Natural killer cell (primary cell): ENCODE measurements around the gene TAF4. TPM values are rescaled to one million over a fixed set of nuclear protein-coding genes. Genes with fewer than 3 reads are reported as not detected.

Experiments
- ATAC-seq, 3 donors: fragments of 150-1000 bp in 2 of 3; fragments of 200-7000 bp in 1 of 3; cut with Tn5 transposase; 1 replicate in 1 of 3; 2 replicates in 2 of 3; pipeline ENCODE4 v1.10.0; 2021; ENCODE audit warnings: mild to moderate bottlenecking in 2 of 3, moderate library complexity in 2 of 3
- DNase-seq, 2 donors: peaks; one replicate each; pipeline versions ENCODE4 v3.0.0 to v3.0.0-alpha.2; 2013 to 2021; ENCODE audit warnings: mixed read lengths in 1 of 2
- H3K27ac ChIP-seq: one replicate; pipeline ENCODE4 v1.5.1; 2013; ENCODE audit warnings: mild to moderate bottlenecking, low read length
- H3K27me3 ChIP-seq: one replicate; pipeline ENCODE4 v1.6.1; 2013; ENCODE audit warnings: low read length; ENCODE audit not compliant: control insufficient read depth, insufficient read depth
- H3K36me3 ChIP-seq: one replicate; pipeline ENCODE4 v1.6.1; 2013; ENCODE audit warnings: low read length; ENCODE audit not compliant: control insufficient read depth, insufficient read depth
- H3K4me1 ChIP-seq: one replicate; pipeline ENCODE4 v1.6.1; 2013; ENCODE audit warnings: low read length; ENCODE audit not compliant: control insufficient read depth, insufficient read depth
- H3K4me3 ChIP-seq: one replicate; pipeline ENCODE4 v1.5.1; 2013; ENCODE audit warnings: low read length
- H3K9me3 ChIP-seq: one replicate; pipeline ENCODE4 v1.6.1; 2013; ENCODE audit warnings: low read length; ENCODE audit not compliant: control insufficient read depth, insufficient read depth
- H3K27ac Mint-ChIP-seq, 2 donors: one replicate each; pipeline ENCODE4 v1.8.0; 2022; ENCODE audit warnings: mild to moderate bottlenecking in 2 of 2, mixed read lengths in 2 of 2, moderate library complexity in 1 of 2
- H3K27me3 Mint-ChIP-seq, 2 donors: one replicate each; pipeline ENCODE4 v1.8.0; 2022; ENCODE audit warnings: low read depth in 2 of 2, mixed read lengths in 2 of 2
- H3K36me3 Mint-ChIP-seq: one replicate; pipeline ENCODE4 v1.8.0; 2022; ENCODE audit warnings: mixed read lengths
- H3K4me1 Mint-ChIP-seq, 2 donors: one replicate each; pipeline ENCODE4 v1.8.0; 2022; ENCODE audit warnings: mixed read lengths in 2 of 2
- H3K4me3 Mint-ChIP-seq: one replicate; pipeline ENCODE4 v1.8.0; 2022; ENCODE audit warnings: mild to moderate bottlenecking, moderate library complexity, mixed read lengths
- H3K9me3 Mint-ChIP-seq, 2 donors: one replicate each; pipeline ENCODE4 v1.8.0; 2022; ENCODE audit warnings: mixed read lengths in 2 of 2
- WGBS: methylation state at CpG from one replicate; pipeline ENCODE4 v1.1.7; 2013; ENCODE audit warnings: missing lambda C conversion rate; ENCODE audit not compliant: insufficient coverage; 5-methylcytosine and 5-hydroxymethylcytosine counted together
- intact Hi-C: fragments of 100-400 bp; cut with micrococcal nuclease; formaldehyde crosslinking; loops from one replicate; pipeline ENCODE4 v1.14.2; 2022
- total RNA-seq, 4 donors: library from RNA; stranded (reverse); fragments of 120-200 nt in 1 of 4; gene quantifications; one replicate each; pipeline versions ENCODE4 v1.2.3 to v1.2.4, GENCODE V29; 2013 to 2022
- TF ChIP-seq, protein P1 (sequence below): fragments of 200-600 bp; IDR thresholded peaks from one replicate; pipeline ENCODE4 v1.8.0; 2022; ENCODE audit warnings: antibody characterized with exemption

TAF4 gene
- total RNA-seq, 3 donors from 2014 or later (not counting 1 experiment from before 2014, with no cell fraction given): 30.0 to 35.1 (median 30.3) TPM

DNA sequence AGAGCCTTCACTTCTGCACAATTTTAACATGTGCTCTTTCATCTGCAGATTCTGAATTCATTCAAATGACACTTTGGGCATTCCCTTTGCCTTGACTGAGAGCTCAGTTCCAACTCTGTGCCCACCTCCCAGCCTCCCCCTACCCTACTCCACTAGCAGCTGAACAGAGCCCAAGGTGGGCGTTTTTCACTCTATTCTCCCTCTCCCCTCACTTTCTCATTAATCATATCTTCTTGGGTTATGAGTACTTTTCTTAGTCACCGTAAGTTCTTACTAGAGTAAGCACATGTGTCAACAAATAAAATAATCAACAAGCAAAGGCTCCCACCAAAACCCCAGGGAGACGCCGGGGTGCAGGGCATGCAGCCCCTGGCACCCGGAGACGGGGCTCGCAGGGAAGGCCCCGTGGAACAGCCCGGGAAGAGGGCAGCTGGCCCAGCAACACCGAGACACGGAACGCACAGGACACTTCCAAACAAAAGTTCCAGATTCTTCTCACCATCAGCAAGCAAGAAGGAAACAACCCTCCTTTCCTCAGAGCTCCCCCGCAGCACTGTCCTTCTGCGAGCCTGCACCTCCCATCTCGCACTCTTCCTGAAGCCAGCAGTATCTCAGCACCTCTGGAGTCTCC lies 34.1 kb downstream of the TAF4 start:
- Histone ChIP-seq H3K4me3 (no peak overlapping the region), H3K27me3 (no peaks in the 10 kb centered on the region), H3K4me1 (peaks cover 20% of the 10 kb centered on the region), H3K27ac (no peak overlapping the region), H3K9me3 (no peaks in the 10 kb centered on the region), H3K36me3 (no peaks in the 10 kb centered on the region)
- Mint-ChIP-seq H3K4me3 (no peak overlapping the region), H3K27me3 (no peaks in the 10 kb centered on the region), H3K4me1 (peaks cover 53 to 58% of the 10 kb centered on the region in 2 donors), H3K36me3 (no peaks in the 10 kb centered on the region), H3K27ac (peak overlapping the region; percentile 47 to 81), H3K9me3 (no peaks in the 10 kb centered on the region)
- TF ChIP-seq, protein P1, sequence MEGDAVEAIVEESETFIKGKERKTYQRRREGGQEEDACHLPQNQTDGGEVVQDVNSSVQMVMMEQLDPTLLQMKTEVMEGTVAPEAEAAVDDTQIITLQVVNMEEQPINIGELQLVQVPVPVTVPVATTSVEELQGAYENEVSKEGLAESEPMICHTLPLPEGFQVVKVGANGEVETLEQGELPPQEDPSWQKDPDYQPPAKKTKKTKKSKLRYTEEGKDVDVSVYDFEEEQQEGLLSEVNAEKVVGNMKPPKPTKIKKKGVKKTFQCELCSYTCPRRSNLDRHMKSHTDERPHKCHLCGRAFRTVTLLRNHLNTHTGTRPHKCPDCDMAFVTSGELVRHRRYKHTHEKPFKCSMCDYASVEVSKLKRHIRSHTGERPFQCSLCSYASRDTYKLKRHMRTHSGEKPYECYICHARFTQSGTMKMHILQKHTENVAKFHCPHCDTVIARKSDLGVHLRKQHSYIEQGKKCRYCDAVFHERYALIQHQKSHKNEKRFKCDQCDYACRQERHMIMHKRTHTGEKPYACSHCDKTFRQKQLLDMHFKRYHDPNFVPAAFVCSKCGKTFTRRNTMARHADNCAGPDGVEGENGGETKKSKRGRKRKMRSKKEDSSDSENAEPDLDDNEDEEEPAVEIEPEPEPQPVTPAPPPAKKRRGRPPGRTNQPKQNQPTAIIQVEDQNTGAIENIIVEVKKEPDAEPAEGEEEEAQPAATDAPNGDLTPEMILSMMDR: no peak
- no peak for ATAC-seq
- DNase-seq: no peak
- WGBS: 97% methylated on average over 15 of the region's 15 CpGs
- intact Hi-C loops: no loop called here

DNA sequence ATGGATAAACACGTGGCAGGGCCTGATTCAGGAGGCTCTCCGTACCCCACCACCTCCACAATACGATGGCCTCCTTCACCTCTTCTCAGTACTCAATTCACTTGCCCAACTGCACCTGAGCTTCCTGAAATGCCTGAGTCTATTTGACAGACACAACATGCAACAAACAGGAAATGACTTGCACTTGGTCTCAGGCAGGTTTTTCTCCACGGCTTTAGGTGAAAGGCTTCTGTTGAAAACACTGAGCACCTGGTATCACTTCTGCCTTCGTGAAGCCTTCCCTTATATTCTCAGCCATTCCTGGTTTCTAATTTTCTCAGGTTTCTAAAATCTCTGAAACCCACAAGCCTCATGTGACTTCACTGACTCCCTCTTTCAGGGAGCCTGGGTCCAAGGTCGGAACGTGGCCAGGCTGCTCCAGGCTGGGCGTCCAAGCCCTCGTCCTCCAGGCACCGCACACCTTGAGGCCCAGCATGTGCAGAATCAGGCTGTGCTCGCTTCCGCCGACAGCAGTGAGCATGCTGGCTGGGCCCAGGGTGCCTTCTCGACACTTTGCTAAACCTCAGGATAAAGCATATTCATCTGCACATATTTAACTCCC lies 34.7 kb downstream of the TAF4 start:
- Histone ChIP-seq H3K27ac (no peak overlapping the region), H3K4me3 (no peak overlapping the region), H3K4me1 (peaks cover 27% of the 10 kb centered on the region), H3K36me3 (no peaks in the 10 kb centered on the region), H3K27me3 (no peaks in the 10 kb centered on the region), H3K9me3 (no peaks in the 10 kb centered on the region)
- Mint-ChIP-seq H3K27me3 (no peaks in the 10 kb centered on the region), H3K4me3 (no peak overlapping the region), H3K4me1 (peaks cover 56 to 60% of the 10 kb centered on the region in 2 donors), H3K36me3 (no peaks in the 10 kb centered on the region), H3K27ac (peak overlapping the region; percentile 47 to 81), H3K9me3 (no peaks in the 10 kb centered on the region)
- ATAC-seq: peak in 2 of 3 donors; percentile 35 to 43
- intact Hi-C loops: no loop called here
- 55% methylated on average over 14 of the region's 14 CpGs for WGBS
- TF ChIP-seq, protein P1: no peak
- peak in 1 of 2 donors; percentile 71 for DNase-seq

DNA sequence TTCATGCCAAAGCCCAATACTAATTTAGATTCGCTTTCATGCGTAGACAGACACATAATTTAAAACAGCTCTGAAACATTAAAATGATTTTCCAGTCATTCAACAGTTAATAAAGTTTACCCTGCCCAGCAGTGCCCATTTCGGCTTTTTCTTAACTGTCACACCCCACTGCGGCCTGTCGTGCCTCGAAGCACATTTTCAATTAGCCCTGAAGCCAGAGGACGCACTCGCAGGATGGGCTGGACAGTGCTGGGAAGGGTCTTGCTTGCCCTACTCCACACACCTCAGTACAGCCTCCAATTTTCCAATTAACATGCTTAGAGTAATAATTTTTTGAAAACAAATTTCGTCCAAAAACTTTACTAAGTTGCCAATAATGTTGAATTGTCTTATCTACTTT lies 35.3 kb downstream of the TAF4 start:
- Mint-ChIP-seq H3K36me3 (no peaks in the 10 kb centered on the region), H3K27ac (peak overlapping the region; percentile 47 to 81), H3K4me1 (peaks cover 61 to 62% of the 10 kb centered on the region in 2 donors), H3K9me3 (no peaks in the 10 kb centered on the region), H3K27me3 (no peaks in the 10 kb centered on the region), H3K4me3 (no peak overlapping the region)
- H3K27ac ChIP-seq: no peak overlapping the region
- H3K36me3 ChIP-seq: no peaks in the 10 kb centered on the region
- 92% methylated on average over 9 of the region's 9 CpGs for WGBS
- H3K27me3 ChIP-seq: no peaks in the 10 kb centered on the region
- intact Hi-C loops: no loop called here
- H3K4me1 ChIP-seq: peaks cover 27% of the 10 kb centered on the region
- H3K9me3 ChIP-seq: no peaks in the 10 kb centered on the region
- H3K4me3 ChIP-seq: no peak overlapping the region
- ATAC-seq (no peak), DNase-seq (no peak)
- TF ChIP-seq, protein P1: no peak
